HG02970 (cell line): ENCODE results near the gene DDRGK1.
"Not testable (repeated sequence)": the region's sequence is repeated elsewhere in the genome, so short reads cannot be mapped to it uniquely, and the experiment has no call there.

Experiments
- ATAC-seq: cut with Tn5 transposase; IDR thresholded peaks from one replicate; pipeline ENCODE4 v1.9.1; 2021; ENCODE audit warnings: mild to moderate bottlenecking, moderate library complexity, moderate number of reproducible peaks; ENCODE audit not compliant: unreplicated experiment, low FRiP score

DDRGK1 gene

DNA sequence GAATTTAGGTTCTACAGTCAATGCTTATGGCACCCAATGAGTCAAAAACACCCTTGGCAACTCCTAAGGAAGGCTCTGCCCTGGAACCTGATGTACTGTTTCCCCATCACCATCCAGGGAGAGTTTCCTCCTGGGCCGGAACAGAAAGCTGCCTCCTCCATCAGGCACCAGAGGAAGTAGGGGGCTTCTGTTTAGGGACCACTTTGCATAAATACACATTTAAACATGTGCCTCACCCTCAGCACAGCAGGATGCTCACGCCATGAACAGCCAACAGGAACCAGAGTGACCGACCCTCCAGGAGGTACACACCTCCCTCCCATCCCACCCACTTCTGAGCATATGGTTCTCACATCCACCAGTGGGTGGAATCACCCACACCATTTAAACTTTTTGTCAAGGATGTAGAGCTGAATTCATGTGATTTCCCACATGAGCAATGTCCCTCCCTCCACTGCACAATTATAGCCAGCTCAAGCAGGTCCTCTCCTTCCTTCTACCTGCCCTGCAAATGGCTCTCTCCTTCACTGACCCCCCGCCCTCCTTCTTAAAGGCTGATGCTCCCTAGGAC is 14.8 kb downstream of the DDRGK1 start:
- no peak for ATAC-seq

DNA sequence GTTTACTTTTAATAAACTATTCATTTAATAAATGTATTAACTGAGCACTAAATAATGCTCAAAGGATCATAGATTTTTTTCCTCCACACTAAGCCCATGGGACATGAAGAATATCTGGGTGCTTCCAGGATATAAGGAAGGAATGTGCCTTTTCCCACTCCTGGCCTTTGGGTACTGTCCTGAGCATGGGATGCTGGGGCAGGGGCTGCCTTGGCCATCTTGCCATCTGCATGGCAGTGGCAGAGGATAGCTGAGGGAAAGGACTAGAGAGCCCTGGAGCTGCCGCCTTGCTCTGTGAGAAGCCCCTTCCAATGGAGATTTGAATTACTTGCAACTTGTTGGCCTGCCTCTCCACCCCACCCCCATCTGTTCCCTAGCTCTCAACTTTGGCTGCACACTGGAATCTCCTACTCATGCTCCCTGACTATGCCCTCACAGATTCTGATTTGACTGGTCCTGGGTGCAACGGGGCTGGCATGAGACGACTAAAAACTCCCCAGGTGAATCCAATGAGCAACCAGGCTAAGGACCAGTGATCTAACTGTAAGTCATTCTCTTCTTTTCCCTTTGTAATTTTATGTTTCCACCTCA is 15.6 kb downstream of the DDRGK1 start:
- no peak for ATAC-seq

DNA sequence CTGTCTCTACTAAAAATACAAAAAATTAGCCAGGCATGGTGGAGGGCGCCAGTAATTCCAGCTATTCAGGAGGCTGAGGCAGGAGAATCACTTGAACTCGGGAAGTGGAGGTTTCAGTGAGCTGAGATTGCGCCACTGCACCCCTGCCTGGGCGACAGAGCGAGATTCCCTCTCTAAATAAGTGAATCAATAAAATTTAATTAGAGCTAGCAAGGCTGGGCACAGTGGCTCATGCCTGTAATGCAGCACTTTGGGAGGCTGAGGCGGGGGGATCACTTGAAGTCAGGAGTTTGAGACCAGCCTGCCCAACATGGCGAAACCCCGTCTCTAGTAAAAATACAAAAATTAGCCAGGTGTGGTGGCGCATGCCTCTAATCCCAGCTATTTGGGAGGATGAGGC is 16.6 kb downstream of the DDRGK1 start:
- not testable (repeated sequence) for ATAC-seq

DNA sequence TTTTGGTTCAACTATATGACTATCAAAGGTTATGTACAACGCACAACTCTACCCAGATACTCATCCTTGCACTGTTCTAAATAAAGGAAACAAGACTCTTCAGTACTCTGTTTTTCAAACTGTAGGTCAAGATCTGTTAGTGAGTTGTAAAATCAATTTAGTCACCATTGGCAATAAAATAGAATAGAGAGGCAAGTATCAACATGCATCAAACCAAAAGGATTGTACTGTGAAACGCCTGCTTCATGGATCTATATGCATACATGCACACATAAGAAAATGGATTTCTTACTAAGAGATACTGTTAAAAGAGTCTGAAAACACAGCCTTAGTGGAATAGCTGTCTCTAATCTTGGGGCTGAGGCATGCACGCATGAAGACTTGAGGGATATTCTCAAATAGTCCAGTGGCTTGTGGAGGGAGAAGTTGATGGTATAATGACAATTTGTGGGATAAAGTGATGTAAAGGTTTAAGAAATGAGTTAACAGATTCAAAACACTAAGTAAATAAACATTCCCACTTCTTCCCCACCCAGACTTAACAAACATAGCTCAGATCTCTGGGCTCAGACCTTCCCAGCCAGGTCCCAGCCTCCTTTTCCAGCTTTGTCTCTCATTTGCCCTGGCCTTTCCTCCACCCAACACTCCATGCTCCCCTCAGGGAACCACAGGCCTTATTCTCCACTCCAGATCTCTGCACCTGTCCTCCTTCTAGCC is 20.4 kb downstream of the DDRGK1 start:
- ATAC-seq = no peak

DNA sequence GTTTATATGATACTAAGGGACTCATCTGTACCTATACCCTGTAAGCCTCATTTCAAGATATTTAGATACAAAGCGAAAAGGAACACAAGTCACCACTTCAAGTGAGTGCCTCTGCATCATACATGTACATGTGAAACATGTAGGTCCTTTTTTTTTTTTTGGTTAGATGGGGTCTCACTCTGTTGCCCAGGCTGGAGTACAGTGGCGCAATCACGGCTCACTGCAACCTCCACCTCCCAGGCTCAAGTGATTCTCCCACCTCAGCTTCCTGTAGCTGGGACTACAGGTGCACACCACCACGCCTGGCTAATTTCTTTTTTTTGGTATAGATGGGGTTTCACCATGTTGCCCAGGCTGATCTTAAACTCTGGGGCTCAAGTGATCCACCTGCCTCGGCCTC is 22.1 kb downstream of the DDRGK1 start:
- not testable (repeated sequence) for ATAC-seq

DNA sequence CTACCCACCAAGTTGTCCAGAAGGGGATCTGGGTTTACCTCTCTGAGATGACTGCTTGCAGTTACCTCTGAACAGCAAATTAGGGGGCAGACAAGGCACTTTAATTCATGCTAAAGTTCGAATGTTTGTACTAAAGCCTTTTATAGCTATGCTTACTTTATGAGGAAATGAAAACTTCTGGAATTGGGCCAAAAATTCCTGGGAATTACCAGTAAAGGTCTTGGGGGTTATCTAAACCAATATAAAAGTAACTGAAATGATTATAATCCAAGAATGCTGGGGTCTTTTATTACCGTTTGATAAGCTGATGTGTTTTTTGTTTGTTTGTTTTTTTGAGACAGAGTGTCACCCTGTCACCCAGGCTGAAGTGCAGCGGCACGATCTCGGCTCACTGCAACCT is 23.2 kb downstream of the DDRGK1 start:
- ATAC-seq = no peak

DNA sequence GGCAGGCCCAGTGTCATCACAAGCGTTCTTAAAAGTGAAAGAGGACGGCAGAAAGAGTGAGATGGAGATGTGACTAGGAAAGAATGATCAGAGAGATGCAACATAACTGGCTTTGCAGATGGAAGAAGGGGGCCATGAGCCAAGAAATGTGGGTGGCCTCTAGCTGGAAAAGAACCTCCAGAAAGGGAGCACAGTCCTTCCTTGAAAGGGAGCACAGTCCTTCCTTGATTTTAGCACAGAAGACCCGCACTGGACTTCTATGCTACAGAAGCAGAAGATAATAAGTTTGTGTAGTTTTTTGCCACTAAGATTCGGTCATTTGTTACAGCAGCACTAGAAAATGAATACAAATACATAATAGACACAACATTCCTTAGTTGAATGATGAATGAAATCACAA is 24.2 kb downstream of the DDRGK1 start:
- ATAC-seq = no peak

DNA sequence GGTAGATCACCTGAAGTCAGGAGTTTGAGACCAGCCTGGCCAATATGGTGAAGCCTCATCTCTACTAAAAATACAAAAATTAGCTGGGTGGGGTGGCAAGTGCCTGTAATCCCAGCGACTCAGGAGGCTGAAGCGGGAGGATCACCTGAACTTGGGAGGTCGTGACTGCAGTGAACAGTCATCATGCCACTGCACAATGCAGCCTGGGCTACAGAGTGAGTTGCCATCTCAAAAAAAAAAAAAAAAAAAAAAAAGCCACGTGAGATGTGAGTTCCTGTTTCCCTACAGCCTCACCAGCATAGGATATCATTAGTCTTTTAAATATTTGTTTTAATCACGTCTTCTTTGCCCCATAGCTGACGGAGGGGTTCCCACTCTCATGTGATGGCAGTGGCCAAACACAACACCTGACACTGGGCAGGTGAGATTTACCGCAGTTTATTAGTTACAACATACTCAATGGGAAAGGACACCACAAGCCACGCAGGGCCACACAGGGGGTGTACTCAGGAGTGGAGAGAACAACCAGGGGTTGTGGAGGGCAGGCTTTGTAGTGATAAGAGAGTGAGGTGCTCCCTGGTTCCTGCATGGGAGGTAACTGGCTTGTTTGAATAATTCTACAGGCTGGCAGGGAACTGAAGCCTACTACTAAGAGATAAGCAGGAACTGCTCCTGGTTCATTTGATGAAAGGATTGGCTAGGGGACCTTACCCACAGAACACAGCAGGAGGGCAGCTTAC is 26.6 kb downstream of the DDRGK1 start:
- no peak for ATAC-seq

DNA sequence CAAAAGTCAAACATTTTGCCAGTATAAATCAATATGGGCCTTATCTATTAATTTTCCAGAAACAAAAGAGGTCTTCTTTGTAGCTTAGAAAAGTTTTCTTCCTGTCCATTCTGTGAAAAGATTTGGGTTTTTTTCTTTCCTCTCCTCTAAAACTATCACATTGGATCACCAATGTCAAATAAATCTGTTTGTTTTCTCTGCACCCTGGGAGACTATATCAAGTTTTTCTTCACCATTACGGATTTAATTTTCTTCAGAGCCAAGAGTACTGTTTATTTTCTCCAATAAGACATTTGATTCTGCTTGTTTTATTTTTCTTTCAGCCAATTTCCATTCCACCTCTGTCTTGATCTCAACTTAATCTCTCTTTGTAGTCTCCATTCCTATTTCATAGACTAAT is 29.2 kb downstream of the DDRGK1 start:
- no peak for ATAC-seq

DNA sequence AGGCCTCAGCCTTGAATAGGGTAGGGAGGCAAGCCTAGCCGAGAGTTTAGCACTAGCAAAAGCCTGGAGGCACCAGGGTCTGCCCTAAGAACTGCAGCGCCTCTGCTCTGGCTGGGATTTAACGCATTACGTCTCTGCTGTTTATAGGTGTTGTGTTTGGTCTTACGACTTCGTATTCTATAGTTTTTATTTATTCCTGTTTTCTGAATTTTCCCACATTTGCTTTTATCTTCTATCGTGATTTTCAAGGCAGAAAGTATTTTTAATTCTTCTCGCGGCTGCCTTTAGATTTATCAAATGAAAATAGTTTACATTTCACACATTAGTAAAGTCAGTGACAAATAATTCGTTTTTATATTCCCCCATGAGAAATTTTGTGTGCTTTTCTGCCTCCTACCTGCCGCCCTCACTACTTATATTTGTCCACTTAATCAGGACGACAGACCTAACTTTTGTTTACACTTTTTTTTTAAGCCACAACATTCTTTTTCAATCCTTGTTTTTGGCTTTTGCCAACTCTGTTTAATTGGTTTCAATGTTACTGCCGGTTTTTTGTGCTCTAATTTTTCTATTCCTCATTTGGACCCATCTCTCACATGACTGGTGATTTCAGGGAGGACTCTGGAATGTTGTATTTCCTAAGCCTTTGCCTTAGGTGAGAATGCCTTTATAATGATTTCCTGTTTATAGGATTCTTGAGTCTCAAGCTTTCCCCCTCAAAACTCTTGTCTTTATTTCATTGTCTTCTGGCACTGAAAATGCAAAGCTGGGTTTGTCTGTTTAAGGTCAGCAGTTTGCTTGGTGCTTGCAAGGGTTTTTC is 29.8 kb downstream of the DDRGK1 start:
- ATAC-seq = no peak

DNA sequence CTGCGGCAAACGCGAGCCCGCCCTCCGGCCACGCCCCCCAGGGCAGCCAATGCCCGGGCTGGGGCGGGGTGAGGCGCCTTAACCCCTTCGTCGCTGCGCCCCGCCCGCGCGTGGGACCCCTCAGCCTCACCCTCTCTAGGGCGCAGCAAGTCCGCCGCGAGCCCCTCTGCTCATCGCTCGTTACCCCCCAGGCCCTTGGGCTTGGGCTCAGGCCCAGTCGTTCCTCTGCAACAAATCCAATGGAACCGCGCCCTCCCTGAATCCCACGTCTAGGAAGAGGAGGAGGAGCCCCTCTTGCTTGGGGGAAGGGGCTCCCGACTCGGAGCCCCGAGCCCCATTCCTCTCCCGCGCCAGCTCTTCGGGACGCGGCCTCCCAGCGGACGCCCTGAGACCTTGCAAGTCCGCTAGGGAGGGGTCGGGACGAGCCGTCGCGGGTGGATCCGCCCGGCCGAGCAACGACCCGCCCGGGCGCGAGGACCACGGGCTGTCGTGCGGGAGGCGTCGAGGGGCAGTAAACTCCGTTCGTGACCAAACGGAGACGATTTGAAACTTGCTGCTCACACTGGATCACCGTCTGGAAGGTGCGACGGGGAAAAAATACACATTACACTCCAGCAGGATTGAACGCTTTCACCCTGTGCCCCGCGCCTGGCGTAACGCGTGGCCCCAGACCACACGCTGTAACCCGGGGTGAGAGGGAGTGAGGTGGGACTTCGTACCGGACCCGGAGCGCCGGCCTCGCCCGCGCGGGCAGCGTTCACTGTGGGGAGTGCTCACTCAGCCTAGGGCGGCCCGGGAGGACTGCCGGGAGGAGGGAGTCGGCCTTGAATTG is 30.7 kb downstream of the DDRGK1 start:
- peak; percentile 9 for ATAC-seq

DNA sequence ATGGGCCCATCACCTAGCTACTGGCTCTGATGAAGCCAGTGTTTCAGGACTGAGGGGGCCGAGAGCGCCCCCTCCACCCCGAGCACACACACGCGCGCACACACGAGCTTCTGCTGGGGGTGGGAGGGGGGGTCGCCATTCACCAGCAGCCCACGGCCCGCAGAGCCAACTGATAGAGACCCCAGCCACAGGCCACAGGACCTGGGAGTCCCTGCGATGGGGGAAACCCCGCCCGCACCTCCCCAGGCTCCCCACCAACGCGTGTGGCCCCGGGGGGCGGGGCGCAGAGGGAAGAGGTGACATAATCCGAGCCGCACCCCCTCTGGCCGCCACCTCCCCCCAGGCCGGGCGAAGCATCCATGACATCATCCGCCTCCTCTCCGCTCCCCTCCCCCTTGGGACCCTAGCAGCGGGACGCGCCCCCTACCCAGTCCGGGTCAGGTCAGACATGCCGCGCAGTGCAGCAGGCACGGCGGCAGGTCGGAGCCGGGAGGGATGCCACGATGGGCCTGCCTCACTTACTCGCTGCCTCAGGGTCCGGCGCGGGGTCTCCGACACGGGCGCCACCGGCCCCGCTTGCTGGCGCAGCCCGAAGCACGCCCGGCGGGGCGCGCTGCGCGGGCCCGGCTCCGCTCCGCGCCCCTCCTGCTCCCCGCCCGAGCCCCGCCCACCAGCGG is 31.4 kb downstream of the DDRGK1 start, which contains the start of gene LZTS3:
TSS of gene LZTS3 (minus strand) at position 617 of the 677 bp plus-strand sequence. CDS start 6,386 bp downstream, outside the sequence.
- peak; percentile 79 for ATAC-seq

DNA sequence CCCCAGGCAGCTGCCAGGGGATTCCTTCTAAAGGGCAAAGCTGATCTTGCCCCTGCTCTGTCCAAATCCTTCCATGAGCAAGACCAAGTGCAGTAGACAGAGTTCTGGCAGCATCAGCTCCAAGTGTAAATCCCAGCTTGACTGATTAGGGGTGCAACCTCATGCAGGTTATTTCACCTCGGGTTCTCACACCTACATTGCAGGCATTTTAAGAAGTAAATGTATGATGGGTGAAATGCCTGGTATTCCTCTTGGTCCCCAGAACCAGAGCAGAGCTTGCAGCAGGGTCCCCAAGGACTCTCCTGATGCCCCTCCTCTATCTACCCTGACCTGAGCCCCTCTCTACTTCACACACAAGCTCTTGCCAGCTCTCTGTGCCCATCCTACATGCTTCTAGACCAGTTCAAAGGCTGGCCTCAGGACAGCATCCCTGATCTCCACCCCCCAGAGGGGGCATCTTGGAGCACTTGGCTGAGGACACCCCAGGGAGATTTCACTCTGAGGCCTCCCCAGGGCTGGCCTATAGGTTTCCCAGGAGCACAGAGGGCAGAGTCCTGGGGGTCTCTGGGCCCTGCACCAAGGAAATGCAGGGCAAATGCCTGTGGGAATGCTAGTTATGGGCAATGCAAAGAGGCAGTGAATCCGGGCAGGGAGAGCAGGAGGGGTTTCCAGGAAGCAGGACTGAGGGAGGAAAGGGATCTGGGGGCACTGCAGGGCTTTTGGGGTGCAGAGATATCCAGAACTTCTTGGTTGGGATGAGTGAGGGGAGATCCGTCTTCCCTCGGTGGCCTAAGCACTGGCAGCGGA is 32.2 kb downstream of the DDRGK1 start:
- no peak for ATAC-seq

DNA sequence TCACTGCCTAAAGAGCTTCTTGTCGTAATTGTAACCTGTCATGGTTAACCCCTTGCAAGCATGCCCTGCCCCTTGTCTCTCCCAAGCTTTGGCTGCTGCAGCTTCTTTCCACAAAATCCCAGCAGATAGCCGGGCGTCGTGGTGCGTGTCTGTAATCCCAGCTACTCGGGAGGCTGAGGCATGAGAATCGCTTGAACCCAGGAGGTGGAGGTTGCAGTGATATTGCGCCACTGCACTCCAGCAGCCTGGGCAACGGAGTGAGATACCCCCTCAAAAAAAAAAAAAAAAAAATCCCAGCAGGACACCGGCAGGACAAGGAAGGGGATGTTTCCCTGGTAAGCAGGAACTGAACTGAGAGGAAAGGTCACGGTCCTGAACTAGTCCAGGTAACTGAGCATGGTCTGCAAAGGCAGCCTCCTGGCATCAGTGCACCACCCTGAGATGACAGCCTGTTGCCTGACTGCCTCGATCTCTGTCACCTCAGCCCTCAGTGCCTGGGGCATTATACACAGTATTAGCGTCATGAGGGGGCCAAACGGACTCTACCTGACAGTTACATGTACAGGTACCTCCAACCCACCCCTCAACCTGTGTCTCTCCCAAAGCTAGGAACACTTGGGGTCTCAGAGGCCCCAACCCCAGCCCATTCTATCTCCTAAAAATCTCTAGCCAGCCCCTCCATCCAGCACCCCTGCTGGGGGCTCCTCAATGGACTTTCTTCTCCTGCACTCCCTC is 32.9 kb downstream of the DDRGK1 start:
- no peak for ATAC-seq

DNA sequence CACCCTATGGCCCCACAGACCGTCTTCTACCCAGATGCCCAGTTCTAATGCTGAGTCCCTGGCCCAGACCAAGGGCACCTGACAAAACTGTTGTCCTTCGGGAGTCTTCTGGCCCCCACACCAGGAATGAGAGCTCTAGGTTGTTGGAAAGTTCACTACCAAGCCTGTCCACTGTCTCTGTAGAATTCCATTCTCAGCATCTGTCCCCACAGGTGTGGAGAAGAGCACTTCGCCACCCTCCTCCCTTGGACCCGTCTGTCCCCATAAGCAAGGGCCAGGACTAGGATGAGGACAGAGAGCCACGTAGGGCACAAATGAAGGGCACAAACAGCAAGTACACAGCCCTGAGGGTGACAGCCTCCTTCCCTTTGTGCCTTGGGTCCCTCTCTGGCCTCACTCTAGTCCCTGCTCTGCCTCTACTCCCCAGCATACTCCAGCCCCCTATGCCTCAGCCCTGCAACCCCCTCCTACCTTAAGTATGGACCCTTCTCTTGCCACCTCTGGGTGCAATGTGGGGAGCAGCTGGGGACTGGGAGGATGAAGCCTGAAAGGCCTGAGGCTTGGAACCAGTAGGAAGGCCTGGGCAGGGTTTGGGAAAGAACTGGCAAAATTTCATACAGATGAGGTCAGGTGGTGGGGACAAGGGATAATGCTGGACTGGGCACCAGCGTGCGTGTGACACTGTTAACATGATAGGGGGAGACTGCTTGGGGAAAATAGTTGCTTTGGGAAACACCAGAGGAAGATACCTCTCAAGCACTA is 35.5 kb downstream of the DDRGK1 start:
- ATAC-seq = no peak

DNA sequence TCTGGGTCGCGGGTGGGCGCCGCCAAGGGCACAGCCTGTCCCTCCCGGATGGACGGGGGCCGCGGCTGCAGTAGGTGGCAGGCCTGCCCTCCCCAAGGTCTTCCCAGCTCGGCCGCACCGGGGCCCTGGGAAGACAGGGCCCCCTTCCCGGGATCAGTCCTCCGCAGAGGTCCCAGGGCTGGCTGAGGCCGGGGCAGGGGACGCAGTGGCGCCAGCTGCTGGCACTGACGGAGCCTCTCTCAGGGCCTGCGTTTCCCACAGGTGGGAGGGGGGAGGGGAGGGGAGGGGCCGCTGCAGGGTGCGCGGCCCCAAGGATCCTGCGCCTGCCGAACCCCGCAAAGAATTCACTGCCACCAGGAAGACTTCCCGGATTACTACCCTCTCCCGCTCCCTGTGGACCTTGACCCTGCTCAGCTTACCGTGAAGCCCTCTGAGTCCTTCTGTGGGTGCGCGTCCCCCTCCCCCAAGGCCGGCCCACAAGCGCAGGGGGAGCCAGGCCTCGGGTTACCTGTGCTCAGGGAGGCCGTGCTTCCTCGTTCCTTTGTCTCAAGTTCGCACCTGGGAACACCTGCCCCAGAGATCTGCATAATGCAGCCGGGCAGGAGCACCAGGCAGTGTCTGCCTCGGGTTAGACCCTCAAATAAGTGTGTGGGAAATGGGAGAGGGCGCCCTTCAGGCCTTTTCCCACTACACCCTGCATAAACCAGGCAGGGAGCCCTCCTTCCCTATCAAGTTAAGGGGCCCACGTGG is 36.2 kb downstream of the DDRGK1 start:
- ATAC-seq = no peak
